HCT116 (cell line): Measurements from ENCODE around the gene ZC3H12D. TPM values are rescaled to one million over a fixed set of nuclear protein-coding genes. Genes with fewer than 3 reads are reported as not detected.

Source experiments
- ATAC-seq: fragments of 200-7000 bp; cut with Tn5 transposase; 2 replicates; pipeline ENCODE4 v1.9.1; 2020; ENCODE audit warnings: mild to moderate bottlenecking, moderate library complexity
- BruUV-seq: library from RNA; stranded (reverse); fragments of 400-500 nt; replicated peaks from 2 replicates; lab custom pipeline; 2021; lab: Mats Ljungman, UMichigan
- CTCF ChIA-PET: fragments of 300-600 bp; sonication (Branson Sonifier 250); formaldehyde crosslinking; loops from one replicate; lab custom pipeline; 2021; ENCODE audit warnings: antibody characterized with exemption; lab: Charles Lee
- POLR2A ChIA-PET: fragments of 300-600, 350-600 bp; sonication (Branson Sonifier 250); formaldehyde crosslinking; loops from one replicate; lab custom pipeline; 2021; ENCODE audit warnings: antibody characterized with exemption; lab: Charles Lee
- RAD21 ChIA-PET, 2 experiments: fragments of 300-600 bp; sonication (Branson Sonifier 250); formaldehyde crosslinking; loops; one replicate each; lab custom pipeline; 2023; ENCODE audit warnings: low total read pairs in 2 of 2; ENCODE audit not compliant: uncharacterized antibody in 2 of 2, unreplicated experiment in 2 of 2, low non-redundant PET in 1 of 2; lab: Charles Lee
- DNase-seq: peaks from one replicate; pipeline ENCODE4 v3.0.0-alpha.2; 2010; ENCODE audit warnings: low read depth, low spot score
- H2AFZ ChIP-seq: fragments of 200-600 bp; shearing (Covaris generic), sonication (generic); 2 replicates; pipeline ENCODE4 v1.6.1; 2017; ENCODE audit warnings: low read depth, mixed run types, mixed read lengths, antibody characterized with exemption, low read length; ENCODE audit not compliant: poor library complexity, severe bottlenecking
- H3K27ac ChIP-seq: 2 replicates; pipeline ENCODE4 v1.5.1; 2012; ENCODE audit warnings: low read depth, low read length
- H3K27me3 ChIP-seq: fragments of 200-600 bp; sonication (generic); 2 replicates; pipeline ENCODE4 v1.6.1; 2016; ENCODE audit warnings: mixed run types, low read length, mixed read lengths; ENCODE audit not compliant: insufficient read depth
- H3K36me3 ChIP-seq, 2 experiments: fragments of 200-500 bp in 1 of 2; fragments of 200-600 bp in 1 of 2; sonication (Bioruptor generic) in 1 of 2; sonication (generic) in 1 of 2; 2 replicates each; pipeline versions ENCODE4 v1.5.1 to v1.6.1; 2014 to 2016; ENCODE audit warnings: low read length in 2 of 2, inconsistent platforms in 1 of 2, mixed read lengths in 1 of 2, mixed run types in 1 of 2; ENCODE audit not compliant: insufficient read depth in 2 of 2, control insufficient read depth in 1 of 2
- H3K4me1 ChIP-seq, 2 experiments: fragments of 200-600 bp in 1 of 2; sonication (generic) in 1 of 2; 2 replicates each; pipeline versions ENCODE4 v1.5.1 to v1.6.1; 2012 to 2017; ENCODE audit warnings: low read length in 2 of 2, inconsistent platforms in 1 of 2, mild to moderate bottlenecking in 1 of 2, mixed read lengths in 1 of 2, mixed run types in 1 of 2, moderate library complexity in 1 of 2; ENCODE audit not compliant: insufficient read depth in 2 of 2, control insufficient read depth in 1 of 2
- H3K4me2 ChIP-seq: fragments of 200-600 bp; sonication (generic); 2 replicates; pipeline ENCODE4 v1.6.1; 2017; ENCODE audit warnings: mixed run types, low read length, mixed read lengths
- H3K4me3 ChIP-seq, 2 experiments: fragments of 200-600 bp in 1 of 2; sonication (generic) in 1 of 2; replicated peaks in 1 of 2; 2 replicates each; pipeline ENCODE4 v1.5.1; 2011 to 2016; ENCODE audit warnings: low read length in 2 of 2, control low read depth in 1 of 2, low read depth in 1 of 2, mild to moderate bottlenecking in 1 of 2, mixed read lengths in 1 of 2, mixed run types in 1 of 2
- H3K79me2 ChIP-seq: fragments of 200-600 bp; sonication (generic); 2 replicates; pipeline ENCODE4 v1.6.1; 2017; ENCODE audit warnings: mild to moderate bottlenecking, mixed run types, low read length, moderate library complexity, mixed read lengths; ENCODE audit not compliant: insufficient read depth
- H3K9ac ChIP-seq: fragments of 200-600 bp; sonication (generic); 2 replicates; pipeline ENCODE4 v1.6.1; 2016; ENCODE audit warnings: low read length, mixed read lengths
- H3K9me2 ChIP-seq: fragments of 200-600 bp; sonication (generic), shearing (Covaris generic); 2 replicates; pipeline ENCODE4 v1.6.1; 2017; ENCODE audit warnings: mixed run types, mild to moderate bottlenecking, moderate library complexity; ENCODE audit not compliant: insufficient read depth
- H3K9me3 ChIP-seq, 2 experiments: fragments of 200-500 bp in 1 of 2; fragments of 200-600 bp in 1 of 2; sonication (Bioruptor generic) in 1 of 2; sonication (generic) in 1 of 2; 2 replicates each; pipeline ENCODE4 v1.6.1; 2014 to 2017; ENCODE audit warnings: low read length in 2 of 2, mixed read lengths in 2 of 2, inconsistent platforms in 1 of 2, low read depth in 1 of 2, mild to moderate bottlenecking in 1 of 2, mixed run types in 1 of 2, moderate library complexity in 1 of 2; ENCODE audit not compliant: control insufficient read depth in 1 of 2, insufficient read depth in 1 of 2
- H4K20me1 ChIP-seq: fragments of 200-600 bp; sonication (generic), shearing (Covaris generic); 2 replicates; pipeline ENCODE4 v1.6.1; 2017; ENCODE audit warnings: mixed run types, mild to moderate bottlenecking, moderate library complexity; ENCODE audit not compliant: insufficient read depth
- ELF1 ChIP-seq: IDR thresholded peaks from 2 replicates; pipeline ENCODE4 v1.6.1; 2012; ENCODE audit warnings: low read depth, borderline replicate concordance
- EZH2 ChIP-seq: fragments of 200-600 bp; sonication (generic); IDR thresholded peaks from 2 replicates; pipeline ENCODE4 v1.6.1; 2017; ENCODE audit warnings: antibody characterized with exemption, mixed run types
- JUND ChIP-seq: IDR thresholded peaks from 2 replicates; pipeline ENCODE4 v1.6.1; 2012
- RAD21 ChIP-seq: IDR thresholded peaks from 2 replicates; pipeline ENCODE4 v1.6.1; 2012; ENCODE audit warnings: low read depth, mild to moderate bottlenecking
- SRF ChIP-seq: IDR thresholded peaks from 2 replicates; pipeline ENCODE4 v1.6.1; 2012; ENCODE audit warnings: low read depth
- YY1 ChIP-seq: IDR thresholded peaks from 2 replicates; pipeline ENCODE4 v1.6.1; 2011; ENCODE audit warnings: low read length, low read depth, moderate library complexity, mild to moderate bottlenecking; ENCODE audit not compliant: insufficient replicate concordance; ENCODE audit errors: extremely low read depth
- intact Hi-C: fragments of 100-400 bp; cut with micrococcal nuclease; formaldehyde crosslinking; loops from 2 replicates; pipeline ENCODE4 v1.10.0; 2022
- total RNA-seq: library from RNA; stranded (reverse); gene quantifications from one replicate; pipeline ENCODE4 v1.2.1, GENCODE V29; 2021; ENCODE audit not compliant: unreplicated experiment
- TF ChIP-seq, protein P1 (sequence below): IDR thresholded peaks from 2 replicates; pipeline ENCODE4 v1.6.1; 2011; ENCODE audit warnings: mild to moderate bottlenecking, low read length, moderate library complexity; ENCODE audit not compliant: insufficient replicate concordance; ENCODE audit errors: extremely low read depth
- TF ChIP-seq, protein P2 (sequence below): IDR thresholded peaks from 2 replicates; pipeline ENCODE4 v1.6.1; 2012

ZC3H12D gene
- total RNA-seq, 1 experiment from 2014 or later = 0.30 TPM

GRCh38 chr6:149513915-149514314, 29.1 kb upstream of the ZC3H12D start (continued):
- no peak for TF ChIP-seq EZH2
- TF ChIP-seq ELF1 = no peak

GRCh38 chr6:149510793-149511512, 26.1 kb upstream of the ZC3H12D start:
- peaks cover 3% of the 10 kb centered on the region; the same call in 1 of the 2 replicates for H4K20me1 ChIP-seq
- no peak for ATAC-seq
- CTCF ChIA-PET = no interaction called here

More at GRCh38 chr6:149510793-149511512, 26.1 kb upstream of the ZC3H12D start:
- Histone ChIP-seq H3K4me1 (no peaks in the 10 kb centered on the region), H3K36me3 (peaks cover 7% of the 10 kb centered on the region in 2 experiments; a peak in 2 of 4 replicates), H3K4me3 (no peak overlapping the region), H3K27ac (no peak overlapping the region), H3K9me3 (no peaks in the 10 kb centered on the region), H3K9me2 (no peaks in the 10 kb centered on the region), H3K4me2 (no peak overlapping the region), H3K9ac (no peak overlapping the region), H3K79me2 (0 out of 2 replicates have a peak, but pooled peaks cover 3% of the 10 kb centered on the region), H2AFZ (no peak overlapping the region)
- intact Hi-C loops = loop anchor here (10.0 kb wide), 1 partner anchor 936 kb away; no protein-coding TSS in a partner anchor
- POLR2A ChIA-PET = no interaction called here
- DNase-seq = no peak
- BruUV-seq = no TSS peak
- RAD21 ChIA-PET = no interaction called here
- TF ChIP-seq, protein P1, sequence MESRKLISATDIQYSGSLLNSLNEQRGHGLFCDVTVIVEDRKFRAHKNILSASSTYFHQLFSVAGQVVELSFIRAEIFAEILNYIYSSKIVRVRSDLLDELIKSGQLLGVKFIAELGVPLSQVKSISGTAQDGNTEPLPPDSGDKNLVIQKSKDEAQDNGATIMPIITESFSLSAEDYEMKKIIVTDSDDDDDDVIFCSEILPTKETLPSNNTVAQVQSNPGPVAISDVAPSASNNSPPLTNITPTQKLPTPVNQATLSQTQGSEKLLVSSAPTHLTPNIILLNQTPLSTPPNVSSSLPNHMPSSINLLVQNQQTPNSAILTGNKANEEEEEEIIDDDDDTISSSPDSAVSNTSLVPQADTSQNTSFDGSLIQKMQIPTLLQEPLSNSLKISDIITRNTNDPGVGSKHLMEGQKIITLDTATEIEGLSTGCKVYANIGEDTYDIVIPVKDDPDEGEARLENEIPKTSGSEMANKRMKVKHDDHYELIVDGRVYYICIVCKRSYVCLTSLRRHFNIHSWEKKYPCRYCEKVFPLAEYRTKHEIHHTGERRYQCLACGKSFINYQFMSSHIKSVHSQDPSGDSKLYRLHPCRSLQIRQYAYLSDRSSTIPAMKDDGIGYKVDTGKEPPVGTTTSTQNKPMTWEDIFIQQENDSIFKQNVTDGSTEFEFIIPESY = no peak
- TF ChIP-seq, protein P2, sequence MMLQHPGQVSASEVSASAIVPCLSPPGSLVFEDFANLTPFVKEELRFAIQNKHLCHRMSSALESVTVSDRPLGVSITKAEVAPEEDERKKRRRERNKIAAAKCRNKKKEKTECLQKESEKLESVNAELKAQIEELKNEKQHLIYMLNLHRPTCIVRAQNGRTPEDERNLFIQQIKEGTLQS = no peak
- TF ChIP-seq ELF1 (no peak), RAD21 (no peak), YY1 (no peak), SRF (no peak), JUND (no peak)
- TF ChIP-seq, all 23 proteins: peak for 0
- H3K27me3 ChIP-seq = no peaks in the 10 kb centered on the region
